Measurements from ENCODE around the gene SV2B. TPM values are rescaled to one million over a fixed set of nuclear protein-coding genes. Genes with fewer than 3 reads are reported as not detected.

The SV2B gene
- total and polyA plus RNA-seq, 2 donors (not counting 3 experiments of a cell fraction or from before 2014, with no cell fraction given) = not detected

DNA sequence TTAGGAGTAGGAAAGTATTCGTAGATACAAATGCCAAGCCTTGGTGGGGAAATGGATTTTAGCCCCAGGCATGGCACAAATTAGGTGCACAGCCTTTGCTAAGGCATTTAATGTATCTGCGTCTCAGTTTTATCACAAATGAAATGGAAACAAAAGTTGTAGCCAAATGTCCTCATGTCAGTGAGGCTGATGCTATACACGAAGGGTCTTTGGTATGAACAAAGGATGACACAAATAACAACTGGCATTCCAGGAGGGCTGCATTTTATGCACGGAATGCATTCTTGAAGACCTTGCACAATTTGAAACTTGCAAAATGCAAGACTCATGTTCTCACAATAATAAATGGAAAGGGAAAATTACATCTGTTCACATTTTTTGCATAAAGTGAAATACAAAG is 181.9 kb downstream of the SV2B start:
- dilution Hi-C loops (cut with MboI; ENCODE audit: extremely low pct_ligation_motif_present, low sequenced_read_pairs) = no loop called here
- no peak for FAIRE-seq
- no peak overlapping the region for H3K27ac ChIP-seq (ENCODE audit: insufficient read depth, low read depth, low read length)

More for the DNA sequence above, 181.9 kb downstream of the SV2B start:
- intact Hi-C loops (cut with micrococcal nuclease) = no loop called here
- Histone ChIP-seq H3K9me1 (replicated peaks; ENCODE audit: control insufficient read depth, extremely low read depth, insufficient read depth, low read length) (no peaks in the 10 kb centered on the region), H3K4me2 (ENCODE audit: insufficient read depth, low read length) (no peak overlapping the region), H2AFZ (ENCODE audit: low read depth, low read length) (no peak overlapping the region), H4K20me1 (replicated peaks; ENCODE audit: control insufficient read depth, extremely low read depth, insufficient read depth, low read length) (no peaks in the 10 kb centered on the region), H3K27me3 (ENCODE audit: control insufficient read depth in 2 of 2, insufficient read depth in 2 of 2, low read length in 2 of 2) (no peaks in the 10 kb centered on the region), H3K4me3 (replicated peaks in 1 of 3; ENCODE audit: insufficient read depth in 1 of 3, low read depth in 1 of 3, low read length in 3 of 3) (no peak overlapping the region), H3K9ac (replicated peaks; ENCODE audit: extremely low read depth, insufficient read depth, low read length) (no peak overlapping the region), H3K4me1 (ENCODE audit: control insufficient read depth, extremely low read depth, insufficient read depth, low read length) (no peaks in the 10 kb centered on the region), H3K79me2 (ENCODE audit: control insufficient read depth, insufficient read depth, low read length) (no peaks in the 10 kb centered on the region), H3K36me3 (ENCODE audit: control insufficient read depth in 2 of 2, extremely low read depth in 1 of 2, insufficient read depth in 2 of 2, low read length in 2 of 2) (no peaks in the 10 kb centered on the region), H3K9me3 (replicated peaks; ENCODE audit: control insufficient read depth, insufficient read depth, low read length) (no peaks in the 10 kb centered on the region)
- TF ChIP-seq, protein P1, sequence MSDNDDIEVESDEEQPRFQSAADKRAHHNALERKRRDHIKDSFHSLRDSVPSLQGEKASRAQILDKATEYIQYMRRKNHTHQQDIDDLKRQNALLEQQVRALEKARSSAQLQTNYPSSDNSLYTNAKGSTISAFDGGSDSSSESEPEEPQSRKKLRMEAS (IDR thresholded peaks at IDR 0.05; ENCODE audit: insufficient read depth, insufficient read length) = no peak
- TF ChIP-seq, protein P2, sequence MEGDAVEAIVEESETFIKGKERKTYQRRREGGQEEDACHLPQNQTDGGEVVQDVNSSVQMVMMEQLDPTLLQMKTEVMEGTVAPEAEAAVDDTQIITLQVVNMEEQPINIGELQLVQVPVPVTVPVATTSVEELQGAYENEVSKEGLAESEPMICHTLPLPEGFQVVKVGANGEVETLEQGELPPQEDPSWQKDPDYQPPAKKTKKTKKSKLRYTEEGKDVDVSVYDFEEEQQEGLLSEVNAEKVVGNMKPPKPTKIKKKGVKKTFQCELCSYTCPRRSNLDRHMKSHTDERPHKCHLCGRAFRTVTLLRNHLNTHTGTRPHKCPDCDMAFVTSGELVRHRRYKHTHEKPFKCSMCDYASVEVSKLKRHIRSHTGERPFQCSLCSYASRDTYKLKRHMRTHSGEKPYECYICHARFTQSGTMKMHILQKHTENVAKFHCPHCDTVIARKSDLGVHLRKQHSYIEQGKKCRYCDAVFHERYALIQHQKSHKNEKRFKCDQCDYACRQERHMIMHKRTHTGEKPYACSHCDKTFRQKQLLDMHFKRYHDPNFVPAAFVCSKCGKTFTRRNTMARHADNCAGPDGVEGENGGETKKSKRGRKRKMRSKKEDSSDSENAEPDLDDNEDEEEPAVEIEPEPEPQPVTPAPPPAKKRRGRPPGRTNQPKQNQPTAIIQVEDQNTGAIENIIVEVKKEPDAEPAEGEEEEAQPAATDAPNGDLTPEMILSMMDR (IDR thresholded peaks at IDR 0.05; ENCODE audit: extremely low read depth in 1 of 2, insufficient read depth in 1 of 2, low read depth in 1 of 2, low read length in 2 of 2) = no peak
- TF ChIP-seq FOS (IDR thresholded peaks at IDR 0.05; ENCODE audit: borderline replicate concordance, insufficient read depth, low read length) = no peak
- TF ChIP-seq POLR2A (IDR thresholded peaks at IDR 0.05; ENCODE audit: low read depth, low read length) = no peak
- no peak for TF ChIP-seq MYC (IDR thresholded peaks at IDR 0.05; ENCODE audit: low read depth, low read length)
- no peak for TF ChIP-seq EZH2 (IDR thresholded peaks at IDR 0.05; ENCODE audit: borderline replicate concordance, low read depth, low read length, severe bottlenecking)
- TF ChIP-seq POLR2AphosphoS5 (IDR thresholded peaks at IDR 0.05; ENCODE audit: insufficient read depth, low read depth, low read length) = no peak
- TF ChIP-seq GATA2 (IDR thresholded peaks at IDR 0.05; ENCODE audit: insufficient read depth, insufficient read length, low read depth, low read length) = no peak
- no peak for TF ChIP-seq JUN (IDR thresholded peaks at IDR 0.05; ENCODE audit: borderline replicate concordance, insufficient read depth, insufficient read length, low read depth)
- CTCF ChIA-PET = interaction anchor here (0.6 to 1.0 kb wide), 2 partner anchors 10 to 13 kb away, joined by 3 to 4 read pairs; no protein-coding TSS in a partner anchor
- POLR2A ChIA-PET = no interaction called here
- no TSS peak for BruUV-seq (replicated peaks)
- DNase-seq (ENCODE audit: low read depth, low spot score) = no peak
